HG03342 (cell line): Measurements from ENCODE around the gene DAND5.

Source experiments
- ATAC-seq: cut with Tn5 transposase; IDR thresholded peaks from one replicate; pipeline ENCODE4 v1.9.1; 2021; ENCODE audit warnings: mild to moderate bottlenecking, moderate library complexity; ENCODE audit not compliant: unreplicated experiment

DAND5 gene

DNA sequence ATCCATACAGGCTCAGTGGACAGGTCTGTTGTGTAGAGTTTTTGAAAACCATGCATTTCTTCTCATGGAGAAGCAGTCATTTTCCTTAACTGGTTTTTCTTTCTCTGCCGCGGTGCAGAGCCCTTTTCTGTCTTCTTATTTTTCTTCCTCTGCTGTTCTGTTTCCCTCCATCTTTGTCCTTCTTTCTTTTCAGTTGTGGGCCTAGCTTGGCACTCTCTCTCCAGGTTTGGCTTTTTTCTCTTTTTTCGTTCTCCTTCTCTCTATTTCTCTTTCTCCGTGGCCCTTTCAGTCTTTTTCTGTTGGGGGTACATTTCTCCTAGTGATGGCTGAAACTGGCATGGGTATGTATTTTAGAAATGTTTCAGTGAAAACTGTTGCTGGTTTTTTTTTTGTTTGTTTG lies 50.0 kb downstream of the DAND5 start:
- no peak for ATAC-seq

DNA sequence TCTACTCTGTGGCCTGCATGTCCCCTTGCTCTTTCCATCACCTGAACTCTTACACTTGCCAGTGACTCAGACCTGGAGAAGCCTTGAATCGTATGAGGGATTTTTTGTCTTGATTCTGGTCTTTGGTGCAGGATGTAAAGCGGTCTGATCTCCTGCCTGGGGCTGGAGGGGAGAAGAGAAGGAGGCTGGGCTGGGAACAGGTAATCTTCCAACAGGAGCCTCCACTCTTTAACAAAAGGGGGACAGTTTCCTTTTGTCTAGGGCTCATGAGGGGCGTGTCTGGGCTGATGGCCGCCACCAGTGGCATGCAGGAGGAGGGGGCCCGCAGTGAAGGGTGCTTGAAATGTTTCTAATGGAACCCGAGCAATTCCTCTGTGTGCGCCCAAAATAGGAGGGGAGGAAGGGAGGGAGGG lies 50.6 kb downstream of the DAND5 start:
- ATAC-seq, result no peak

DNA sequence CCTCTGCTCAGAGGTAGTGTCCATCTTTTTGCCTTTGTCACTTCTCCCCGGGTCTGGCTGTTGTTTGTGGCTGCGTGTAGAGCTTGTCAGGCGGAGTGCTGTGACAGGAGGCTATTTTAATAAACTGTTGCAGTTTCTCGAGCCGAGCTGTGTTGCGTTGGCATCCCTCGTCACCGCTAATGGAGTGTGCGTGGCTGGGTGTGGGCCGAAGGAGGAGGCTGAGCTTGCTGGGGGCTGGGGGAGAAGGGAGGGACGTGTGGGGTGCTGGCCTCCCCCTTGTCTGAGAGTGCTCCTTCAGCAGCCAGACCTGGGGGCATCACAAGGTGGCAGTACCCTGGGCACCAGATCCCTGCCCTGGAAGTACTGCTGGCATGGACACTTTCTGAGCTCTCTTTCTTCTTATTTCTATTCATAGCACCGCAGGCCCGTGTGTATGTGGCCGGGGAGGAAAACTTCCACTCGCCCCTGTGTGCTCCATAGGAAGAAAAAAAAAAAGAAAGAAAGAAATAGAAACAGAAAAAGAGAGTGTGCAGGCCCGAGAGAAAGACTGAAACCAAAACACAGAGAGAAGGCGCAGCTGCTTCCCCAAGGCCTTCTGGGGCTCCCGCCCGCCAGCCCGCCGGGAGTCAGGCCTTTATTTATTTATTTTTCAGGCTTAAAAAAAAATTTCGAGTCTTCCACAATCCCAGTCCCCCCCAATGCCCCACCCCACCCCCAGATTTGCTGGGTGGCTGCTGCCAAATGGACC lies 52.9 kb downstream of the DAND5 start:
- ATAC-seq, result no peak

DNA sequence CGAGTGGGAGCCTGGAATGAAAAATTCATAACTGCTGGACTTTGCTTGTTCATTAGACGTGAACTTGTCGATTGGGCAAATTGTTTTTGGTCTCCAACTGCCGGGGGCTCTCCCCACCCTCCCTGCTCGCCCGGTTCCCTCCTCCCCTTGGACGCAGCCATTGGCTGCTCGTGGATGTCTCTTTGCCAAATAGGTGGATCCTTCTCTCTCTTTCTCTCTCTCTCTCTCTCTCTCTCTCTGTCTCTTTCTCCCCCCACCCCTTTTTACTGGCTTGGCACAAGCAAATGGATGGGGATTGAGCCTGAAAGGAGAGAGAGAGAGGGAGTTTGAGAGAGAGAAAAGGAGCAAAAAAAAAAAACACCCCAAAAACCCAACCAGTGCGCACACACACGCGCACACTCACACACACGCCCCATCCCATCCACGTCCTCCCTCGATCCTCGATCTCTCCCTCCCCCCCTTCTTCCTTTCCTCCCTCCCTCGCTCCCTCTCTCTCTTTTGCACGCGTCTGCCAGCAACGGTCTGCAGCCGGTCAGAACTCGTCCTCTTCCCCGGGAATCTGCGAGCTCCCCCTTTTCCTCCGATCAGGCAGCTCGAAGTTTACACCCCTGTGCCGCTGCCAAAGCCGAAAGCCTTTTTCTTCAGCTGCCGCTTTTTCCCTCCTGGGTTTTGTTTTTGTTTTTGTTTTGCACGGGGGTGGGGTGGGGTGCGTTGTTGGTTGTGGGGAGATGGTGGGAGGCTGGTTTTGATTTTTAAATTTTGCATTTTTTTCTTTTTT lies 53.7 kb downstream of the DAND5 start:
- no peak for ATAC-seq

DNA sequence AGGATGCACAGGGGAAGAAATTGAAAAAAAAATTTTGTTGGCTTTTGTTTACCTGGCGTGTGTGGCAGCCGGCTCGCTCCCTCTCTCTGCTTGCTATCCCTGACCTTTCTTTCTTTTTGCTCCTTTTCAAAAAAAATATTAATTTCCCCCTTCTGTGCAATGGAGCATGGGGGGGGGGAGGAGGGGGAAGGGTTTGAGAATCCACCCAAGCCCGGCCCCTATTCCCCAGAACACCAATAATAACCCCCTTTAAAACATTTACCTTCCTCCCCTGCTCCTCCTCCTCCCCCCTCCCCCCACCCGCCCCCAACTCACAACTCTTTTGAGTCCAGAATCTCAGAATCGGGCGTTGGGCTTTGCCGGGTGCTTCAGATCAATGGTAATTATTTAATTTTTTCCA lies 54.3 kb downstream of the DAND5 start:
- ATAC-seq, result no peak
